ENCODE data around the gene CAMK4.

DNA sequence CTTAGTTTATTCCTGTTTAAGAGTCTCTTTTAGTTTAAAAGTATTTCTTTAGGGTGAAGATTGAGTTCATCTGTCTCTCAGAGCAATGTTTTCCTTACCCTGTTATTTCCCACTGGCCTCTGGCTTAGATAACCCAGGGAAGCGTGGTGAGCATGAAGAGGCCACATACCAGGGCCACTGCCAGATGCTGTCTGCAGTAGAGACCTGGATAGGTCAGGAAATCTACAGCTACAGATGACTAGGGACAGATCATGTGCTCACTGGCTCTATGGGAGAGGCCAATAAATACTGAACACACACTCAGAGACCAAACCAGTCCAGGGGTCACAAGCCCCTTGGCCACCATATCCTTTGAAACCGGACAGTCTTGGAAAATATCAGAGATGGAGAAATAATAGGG lies 136.0 kb downstream of the CAMK4 start:
- TF ChIP-seq, protein P1, sequence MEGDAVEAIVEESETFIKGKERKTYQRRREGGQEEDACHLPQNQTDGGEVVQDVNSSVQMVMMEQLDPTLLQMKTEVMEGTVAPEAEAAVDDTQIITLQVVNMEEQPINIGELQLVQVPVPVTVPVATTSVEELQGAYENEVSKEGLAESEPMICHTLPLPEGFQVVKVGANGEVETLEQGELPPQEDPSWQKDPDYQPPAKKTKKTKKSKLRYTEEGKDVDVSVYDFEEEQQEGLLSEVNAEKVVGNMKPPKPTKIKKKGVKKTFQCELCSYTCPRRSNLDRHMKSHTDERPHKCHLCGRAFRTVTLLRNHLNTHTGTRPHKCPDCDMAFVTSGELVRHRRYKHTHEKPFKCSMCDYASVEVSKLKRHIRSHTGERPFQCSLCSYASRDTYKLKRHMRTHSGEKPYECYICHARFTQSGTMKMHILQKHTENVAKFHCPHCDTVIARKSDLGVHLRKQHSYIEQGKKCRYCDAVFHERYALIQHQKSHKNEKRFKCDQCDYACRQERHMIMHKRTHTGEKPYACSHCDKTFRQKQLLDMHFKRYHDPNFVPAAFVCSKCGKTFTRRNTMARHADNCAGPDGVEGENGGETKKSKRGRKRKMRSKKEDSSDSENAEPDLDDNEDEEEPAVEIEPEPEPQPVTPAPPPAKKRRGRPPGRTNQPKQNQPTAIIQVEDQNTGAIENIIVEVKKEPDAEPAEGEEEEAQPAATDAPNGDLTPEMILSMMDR (optimal IDR thresholded peaks at IDR 0.05 in 1 of 3, IDR thresholded peaks at IDR 0.05 in 1 of 3, conservative IDR thresholded peaks at IDR 0.05 in 1 of 3; ENCODE audit: extremely low read depth in 1 of 3, insufficient read depth in 2 of 3, low read length in 3 of 3) = no peak
- TF ChIP-seq EZH2 (IDR thresholded peaks at IDR 0.05; ENCODE audit: low read length) = no peak

Measured in keratinocyte (primary cell).